ENCODE results near the gene HSPA9. TPM values are rescaled to one million over a fixed set of nuclear protein-coding genes. Genes with fewer than 3 reads are reported as not detected.

The HSPA9 gene
- total RNA-seq, 1 donor from 2014 or later, result 197 TPM

Other genes with a start within 250 kb of the HSPA9 start
- gene CDC25C, start 243.6 kb downstream of the HSPA9 start, total RNA-seq, result 0.97 and 2.9 TPM in 2 replicates
- 26.4 and 30.7 TPM in 2 replicates for gene FAM53C, start 237.1 kb downstream of the HSPA9 start, total RNA-seq
- 41.2 and 44.0 TPM in 2 replicates for gene KDM3B, start 222.7 kb downstream of the HSPA9 start, total RNA-seq
- gene REEP2, start 136.3 kb downstream of the HSPA9 start, total RNA-seq, result 7.6 and 13.5 TPM in 2 replicates
- gene EGR1, start 109.9 kb downstream of the HSPA9 start, total RNA-seq, result 1.3 and 6.5 TPM in 2 replicates
- 77.2 and 81.9 TPM in 2 replicates for gene ETF1, start 32.2 kb downstream of the HSPA9 start, total RNA-seq
- gene CTNNA1, start 178.0 kb upstream of the HSPA9 start, total RNA-seq, result 386 and 444 TPM in 2 replicates

Data from glomerular endothelial cell (primary cell).